CD4-positive, alpha-beta T cell treated with Interleukin-10 for 1 hour (primary cell): ENCODE data around the gene FANCC.
"Not testable (repeated sequence)": the region's sequence is repeated elsewhere in the genome, so short reads cannot be mapped to it uniquely, and the experiment has no call there.

Experiments used
- DNase-seq: peaks from one replicate; pipeline ENCODE4 v3.0.0-alpha.2; 2020

Gene FANCC

DNA sequence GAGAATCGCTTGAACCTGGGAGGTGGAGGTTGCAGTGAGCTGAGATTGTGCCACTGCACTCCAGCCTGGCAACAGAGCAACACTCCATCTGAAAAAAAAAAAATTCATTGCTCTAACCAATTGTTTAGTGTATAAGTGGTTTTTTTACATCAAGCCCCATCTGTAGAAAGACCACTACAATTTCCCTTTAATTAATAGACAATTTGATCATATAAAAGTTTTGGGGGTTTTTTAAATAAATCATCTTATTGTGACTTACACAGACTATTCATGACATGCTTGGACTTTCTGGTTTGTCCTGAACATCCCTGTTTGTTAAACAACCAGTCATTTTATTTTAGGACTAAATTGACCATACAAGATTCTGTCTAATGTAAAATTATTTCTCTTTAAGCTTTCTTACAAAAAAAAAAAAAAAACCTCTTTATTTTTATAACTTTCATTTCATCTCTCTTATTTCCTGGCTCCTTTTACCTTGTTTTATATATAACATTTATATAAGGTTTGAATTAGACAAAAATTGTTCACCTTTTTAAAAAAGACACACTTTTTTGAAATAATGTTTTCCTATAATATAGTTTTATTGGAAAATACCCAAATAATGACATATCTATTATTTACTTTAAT, 9.8 kb upstream of the FANCC start:
- no peak for DNase-seq

DNA sequence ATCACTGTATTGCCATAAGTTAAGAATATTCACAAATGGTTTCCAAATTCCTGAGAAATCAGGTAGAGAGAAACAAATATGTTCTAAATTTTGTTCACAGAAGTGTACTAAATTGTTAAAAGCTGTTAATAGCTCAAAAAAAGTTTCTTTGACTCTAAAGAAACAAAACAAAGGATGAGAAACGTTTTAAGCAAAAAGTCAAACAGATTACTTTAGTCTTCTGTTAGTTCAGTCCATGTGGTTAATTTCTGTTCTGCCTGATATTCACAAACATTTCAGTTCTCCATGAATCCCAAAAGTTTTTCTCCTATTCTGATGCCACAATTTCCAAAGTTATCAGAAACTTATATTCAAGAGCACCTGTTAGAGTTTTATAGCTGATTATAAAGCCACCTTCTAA, 7.7 kb upstream of the FANCC start:
- DNase-seq = no peak

- no peak for DNase-seq
These were observed 343 bp upstream of the FANCC start for GRCh38 chr9:95317893-95318211.

DNA sequence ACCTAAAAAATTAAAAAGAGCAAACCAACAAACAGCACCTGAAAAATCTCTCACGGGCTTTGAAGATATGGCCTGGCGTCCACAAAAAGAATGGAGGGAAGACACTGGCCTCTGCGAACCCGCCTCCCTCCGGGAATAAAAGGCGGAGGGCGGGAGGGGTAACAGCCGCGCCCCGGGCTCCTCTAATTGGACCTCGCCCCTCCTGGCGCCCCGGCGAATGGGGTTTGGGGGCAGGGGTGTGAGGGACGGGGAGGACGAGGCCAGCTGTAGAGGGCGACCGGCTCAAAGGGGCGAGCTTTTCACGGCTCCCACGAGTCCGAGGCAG, 753 bp downstream of the FANCC start:
- no peak for DNase-seq

GRCh38 chr9:95316274-95316673, 1.2 kb downstream of the FANCC start:
- no peak for DNase-seq

DNA sequence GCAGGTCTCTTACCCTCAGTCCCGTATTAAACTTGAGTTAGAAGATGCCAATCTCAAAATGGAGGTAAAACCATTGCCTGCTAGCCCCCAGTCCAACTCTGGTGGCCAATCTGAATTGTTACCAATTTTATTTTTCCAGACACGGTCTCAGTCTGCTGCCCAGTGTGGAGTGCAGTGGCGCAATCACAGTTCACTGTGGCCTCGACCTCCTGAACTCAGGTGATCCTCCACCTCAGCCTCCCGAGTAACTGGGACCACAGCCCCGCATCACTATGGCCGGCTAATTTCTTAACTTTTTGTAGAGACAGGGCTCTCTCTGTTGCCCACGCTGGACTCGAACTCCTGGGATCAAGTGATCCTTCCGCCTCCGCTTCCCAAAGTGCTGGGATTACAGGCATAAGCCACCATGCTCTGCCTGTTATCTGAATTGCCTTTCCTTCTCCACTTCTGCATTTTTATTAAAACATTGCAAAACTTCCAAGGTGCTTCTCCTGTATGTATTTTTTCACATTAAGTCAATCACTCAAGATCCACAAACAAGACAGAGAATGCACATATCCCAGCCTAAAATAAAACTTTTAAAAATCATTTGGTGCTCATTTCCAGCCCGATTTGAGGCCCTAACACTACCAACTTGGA, 2.3 kb downstream of the FANCC start:
- no peak for DNase-seq

DNA sequence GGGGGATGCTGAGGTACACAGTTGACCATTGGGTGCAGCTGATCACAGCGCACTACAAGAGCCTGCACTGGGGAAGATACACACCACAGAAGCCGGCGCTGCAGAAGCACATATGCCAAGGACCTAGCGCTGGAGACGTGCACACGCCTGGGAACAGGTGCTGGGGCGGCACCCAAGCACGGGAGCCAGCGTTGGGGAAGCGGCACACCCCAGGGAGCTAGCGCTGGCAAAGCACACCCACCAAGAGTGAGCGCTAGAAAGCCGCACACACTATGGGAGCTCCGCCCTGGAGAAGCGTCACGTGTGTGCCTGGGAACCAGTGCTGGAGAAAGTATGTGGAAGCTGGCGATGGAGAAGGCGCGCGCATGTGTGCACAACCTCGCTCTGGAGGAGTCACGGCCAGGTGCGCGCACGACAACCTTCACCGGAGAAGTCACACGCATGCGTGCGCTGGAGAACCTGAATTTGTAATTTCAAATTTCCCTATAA, 4.5 kb downstream of the FANCC start:
- DNase-seq = no peak

DNA sequence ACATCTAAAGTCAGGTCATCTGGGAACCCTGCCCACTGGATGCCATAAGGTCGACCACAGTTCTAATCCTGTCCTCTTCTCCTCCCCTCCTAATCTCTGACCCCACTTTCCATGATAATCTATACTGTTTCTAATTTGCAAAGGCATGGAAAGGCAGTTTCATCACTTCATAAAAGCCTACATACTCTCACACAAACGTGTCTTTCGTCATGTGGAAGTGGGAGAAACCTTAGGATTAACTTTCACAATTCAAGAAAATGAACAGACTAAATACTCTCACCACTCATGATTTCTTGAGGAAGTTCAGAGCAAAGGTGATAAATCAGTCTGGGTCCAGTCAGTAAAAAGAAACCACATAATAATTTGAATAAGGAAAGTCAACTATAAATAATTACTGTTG, 5.5 kb downstream of the FANCC start:
- no peak for DNase-seq

DNA sequence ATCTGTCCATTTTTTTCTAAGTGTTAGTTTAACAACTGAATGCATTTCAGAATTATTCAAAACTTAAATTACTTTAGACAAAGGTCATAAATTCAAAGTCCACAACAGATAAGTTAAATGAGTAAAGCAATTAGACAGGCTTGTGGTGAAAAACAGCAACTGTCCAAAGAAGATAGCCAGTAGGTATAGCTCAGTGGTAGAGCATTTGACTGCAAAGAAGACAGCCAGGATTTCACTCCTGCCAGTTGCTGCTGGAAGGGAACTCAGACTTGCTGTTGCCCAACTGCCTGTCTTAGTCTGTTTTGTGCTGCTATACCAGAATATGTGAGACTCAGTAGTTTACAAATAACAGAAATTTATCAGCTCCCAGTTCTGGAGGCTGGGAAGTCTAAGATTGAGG, 10.0 kb downstream of the FANCC start:
- DNase-seq = no peak

DNA sequence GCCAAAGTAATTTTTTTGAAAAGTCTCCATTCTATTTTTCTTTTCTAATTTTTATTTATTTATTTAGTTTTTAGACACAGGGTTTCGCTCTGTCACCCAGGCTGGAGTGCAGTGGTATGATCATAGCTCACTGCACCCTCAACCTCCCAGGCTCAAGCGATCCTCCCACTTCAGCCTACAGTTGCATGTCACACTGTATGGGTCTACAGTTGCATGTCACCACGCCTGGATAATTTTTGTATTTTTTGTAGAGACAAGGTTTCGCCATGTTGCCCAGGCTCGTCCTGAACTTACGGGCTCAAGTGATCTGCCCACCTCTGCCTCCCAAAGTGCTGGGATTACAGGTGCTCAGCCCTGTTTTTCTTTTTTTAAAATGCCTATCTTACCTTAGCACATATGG, 10.7 kb downstream of the FANCC start:
- no peak for DNase-seq

GRCh38 chr9:95305770-95306492, 11.6 kb downstream of the FANCC start:
- no peak for DNase-seq

- no peak for DNase-seq
These were observed 15.0 kb downstream of the FANCC start for GRCh38 chr9:95302479-95302878.

- DNase-seq = no peak
These were observed 19.7 kb downstream of the FANCC start for GRCh38 chr9:95297760-95298159.

GRCh38 chr9:95297316-95297715, 20.2 kb downstream of the FANCC start:
- no peak for DNase-seq

DNA sequence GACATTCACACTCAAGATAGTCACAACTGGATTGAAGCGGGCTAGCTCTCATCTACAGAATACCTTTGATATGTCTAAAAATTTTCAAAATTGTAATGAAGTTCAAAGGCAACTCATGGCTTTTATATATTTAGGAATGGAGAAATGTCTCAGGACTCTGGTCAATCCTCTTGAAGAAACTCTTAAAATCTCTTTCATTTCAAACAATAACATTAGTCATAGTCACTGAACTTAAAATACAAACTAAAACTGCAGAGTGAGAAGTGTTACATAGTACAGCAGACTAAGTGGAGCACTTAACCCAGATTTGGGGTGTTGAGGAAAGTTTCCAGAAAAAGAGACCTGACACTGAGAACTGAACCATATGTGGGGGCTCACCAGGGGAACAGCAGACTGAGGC, 20.7 kb downstream of the FANCC start:
- no peak for DNase-seq

GRCh38 chr9:95293296-95293695, 24.2 kb downstream of the FANCC start:
- DNase-seq = not testable (repeated sequence)

DNA sequence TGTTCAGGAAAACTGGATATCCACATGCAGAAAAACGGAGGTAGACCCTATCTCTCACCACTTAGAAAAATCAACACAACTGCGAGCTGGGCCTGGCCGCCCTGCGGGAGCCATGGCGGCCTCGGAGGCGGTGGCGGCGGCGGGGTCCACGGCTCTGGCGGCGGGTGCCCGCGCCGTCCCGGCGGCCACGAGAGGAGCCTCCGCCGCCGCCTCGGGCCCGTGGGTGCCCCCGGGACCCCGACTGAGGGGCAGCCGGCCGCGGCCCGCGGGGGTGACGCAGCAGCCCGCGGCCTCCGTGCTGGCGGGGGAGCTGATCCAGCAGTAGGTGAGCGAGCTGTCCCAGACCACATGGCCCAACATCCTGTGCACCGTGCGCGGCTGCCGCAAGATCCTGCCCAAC, 25.3 kb downstream of the FANCC start:
- DNase-seq = no peak

DNA sequence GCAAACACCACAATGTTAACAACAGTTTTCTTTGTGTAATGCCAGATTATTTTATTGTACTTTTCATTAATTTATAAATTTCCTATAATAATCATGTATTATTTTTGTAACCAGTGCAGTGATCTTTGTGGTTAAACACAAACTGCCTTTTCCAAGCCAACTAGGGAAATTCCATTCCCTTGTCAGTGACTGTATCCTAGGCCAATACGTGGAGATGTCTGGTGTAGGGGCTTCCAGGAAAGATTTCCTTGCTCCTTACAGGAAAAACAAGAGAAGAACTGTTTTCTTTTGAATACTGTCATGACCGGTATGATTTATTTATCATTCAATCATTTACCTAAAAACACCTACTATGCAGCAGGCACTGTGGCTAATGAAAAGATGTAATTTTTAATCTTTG, 31.4 kb downstream of the FANCC start:
- no peak for DNase-seq

GRCh38 chr9:95285307-95285706, 32.2 kb downstream of the FANCC start:
- DNase-seq = no peak

DNA sequence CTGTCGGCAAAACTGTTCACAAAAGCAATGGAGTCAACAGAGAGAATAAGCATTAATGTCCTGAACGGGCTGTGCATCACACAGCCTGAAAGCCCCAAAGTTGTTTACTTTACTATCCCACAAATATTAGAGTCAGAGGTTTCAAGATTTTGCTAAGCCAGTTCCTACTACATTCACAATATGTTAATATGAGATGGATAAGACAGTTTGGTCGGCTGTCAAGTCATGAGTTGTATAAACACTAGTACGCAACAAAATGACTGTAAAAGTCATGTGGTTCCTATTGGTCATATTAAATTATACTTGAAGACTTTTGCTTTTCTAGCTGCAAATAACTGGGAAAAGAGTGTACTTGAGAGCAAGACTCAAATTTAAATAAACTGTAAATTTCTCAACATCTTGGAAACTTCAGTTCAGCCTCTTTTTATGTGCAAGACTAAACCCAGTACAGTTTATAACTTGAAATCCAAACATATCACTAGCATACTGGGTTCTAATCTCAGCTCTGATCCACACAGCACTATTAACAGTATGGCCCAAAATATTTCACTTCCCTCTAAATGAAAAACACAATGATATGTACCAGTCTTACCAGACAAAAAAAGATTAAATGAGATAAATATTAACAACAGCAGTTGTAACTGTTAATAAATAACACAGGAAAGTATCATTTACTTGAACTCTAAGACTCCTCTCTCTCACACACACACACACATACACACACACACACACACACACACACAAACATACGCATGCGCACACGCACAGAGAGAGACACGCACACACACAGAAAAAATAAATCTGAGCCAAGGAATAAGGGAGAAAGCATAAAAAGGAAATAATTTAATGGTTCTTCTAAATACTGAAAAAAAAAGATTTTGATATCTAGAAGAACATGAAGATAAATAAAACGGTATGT, 33.1 kb downstream of the FANCC start:
- no peak for DNase-seq

GRCh38 chr9:95283673-95284072, 33.8 kb downstream of the FANCC start:
- no peak for DNase-seq

DNA sequence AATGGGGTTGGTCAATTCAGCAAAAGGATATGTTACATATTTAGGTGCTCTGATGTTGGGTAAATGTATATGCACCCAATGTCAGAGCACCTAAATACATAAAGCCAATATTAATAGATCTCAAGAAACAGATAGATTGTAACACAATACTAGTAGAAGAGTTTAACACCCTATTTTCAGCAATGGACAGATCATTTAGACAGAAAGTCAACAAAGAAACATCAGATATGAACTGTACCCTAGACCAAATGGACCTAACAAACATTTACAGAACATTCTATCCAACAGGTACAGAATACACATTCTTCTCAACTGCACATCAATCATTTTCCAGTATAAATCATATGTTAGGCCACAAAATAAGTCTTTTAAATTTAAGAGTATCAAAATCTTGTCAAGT, 35.2 kb downstream of the FANCC start:
- no peak for DNase-seq

GRCh38 chr9:95280745-95281144, 36.8 kb downstream of the FANCC start:
- DNase-seq = no peak

GRCh38 chr9:95277509-95277908, 40.0 kb downstream of the FANCC start:
- DNase-seq = no peak
